ENCODE measurements around the gene LRRC23.

Gene LRRC23

GRCh38 chr12:6959058-6959804, 54.6 kb downstream of the LRRC23 start:
- in situ Hi-C loops (cut with HindIII; ENCODE audit: low sequenced_read_pairs) = no loop called here
- no peak overlapping the region for H3K4me3 ChIP-seq (ENCODE audit: low read depth, low read length)
- TF ChIP-seq CTCF (IDR thresholded peaks at IDR 0.05; ENCODE audit: low read depth, low read length, missing control alignments) = no peak
- DNase-seq (ENCODE audit: low read depth) = no peak

GRCh38 chr12:6959805-6960592, 55.4 kb downstream of the LRRC23 start:
- no peak overlapping the region for H3K4me3 ChIP-seq (ENCODE audit: low read depth, low read length)
- in situ Hi-C loops (cut with HindIII; ENCODE audit: low sequenced_read_pairs) = no loop called here
- TF ChIP-seq CTCF (IDR thresholded peaks at IDR 0.05; ENCODE audit: low read depth, low read length, missing control alignments) = no peak
- no peak for DNase-seq (ENCODE audit: low read depth)

GRCh38 chr12:6960593-6961277, 56.1 kb downstream of the LRRC23 start:
- no peak for DNase-seq (ENCODE audit: low read depth)
- in situ Hi-C loops (cut with HindIII; ENCODE audit: low sequenced_read_pairs) = no loop called here
- H3K4me3 ChIP-seq (ENCODE audit: low read depth, low read length) = no peak overlapping the region
- TF ChIP-seq CTCF (IDR thresholded peaks at IDR 0.05; ENCODE audit: low read depth, low read length, missing control alignments) = peak; percentile 30

- TF ChIP-seq CTCF (IDR thresholded peaks at IDR 0.05; ENCODE audit: low read depth, low read length, missing control alignments) = no peak
- H3K4me3 ChIP-seq (ENCODE audit: low read depth, low read length) = no peak overlapping the region
- DNase-seq (ENCODE audit: low read depth) = no peak
- in situ Hi-C loops (cut with HindIII; ENCODE audit: low sequenced_read_pairs) = no loop called here
Measured at GRCh38 chr12:6961278-6961694, 56.7 kb downstream of the LRRC23 start.

GRCh38 chr12:6961695-6962284, 57.2 kb downstream of the LRRC23 start:
- DNase-seq (ENCODE audit: low read depth) = no peak
- no peak overlapping the region for H3K4me3 ChIP-seq (ENCODE audit: low read depth, low read length)
- TF ChIP-seq CTCF (IDR thresholded peaks at IDR 0.05; ENCODE audit: low read depth, low read length, missing control alignments) = peak; percentile 73
- in situ Hi-C loops (cut with HindIII; ENCODE audit: low sequenced_read_pairs) = no loop called here
